ENCODE measurements around the gene DDAH1.

The DDAH1 gene

DNA sequence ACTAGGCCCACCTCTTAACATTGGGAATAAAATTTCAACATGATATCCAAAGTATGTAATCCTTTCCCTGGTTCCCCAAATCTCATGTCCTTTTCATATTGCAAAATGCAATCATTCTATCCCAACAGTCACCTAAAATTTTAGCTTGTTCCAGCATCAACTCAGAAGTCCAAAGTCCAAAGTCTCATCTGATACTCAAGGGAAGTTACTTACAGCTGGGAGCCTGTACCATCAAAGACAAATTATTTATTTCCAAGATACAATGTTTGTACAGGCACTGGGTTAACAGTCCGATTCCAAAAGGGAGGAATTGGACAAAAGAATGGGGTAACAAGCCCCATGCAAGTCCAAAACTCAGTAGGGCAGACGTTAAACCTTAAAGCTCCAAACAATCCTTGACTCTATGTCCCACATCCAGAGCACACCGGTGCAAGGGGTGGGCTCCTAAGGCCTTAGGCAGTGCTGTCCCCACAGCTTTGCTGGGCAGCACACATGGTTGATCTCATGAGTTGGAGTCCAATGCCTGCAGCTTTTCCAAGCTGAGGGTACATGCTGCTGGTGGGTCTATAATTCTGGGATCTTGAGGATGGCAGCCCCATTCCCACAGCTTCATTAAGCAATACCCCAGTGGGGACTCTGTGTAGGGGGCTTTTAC lies 78.8 kb downstream of the DDAH1 start:
- no peak for DNase-seq

GRCh38 chr1:85379203-85380136 lies 85.5 kb downstream of the DDAH1 start:
- no peak for DNase-seq

GRCh38 chr1:85378534-85378933 lies 86.4 kb downstream of the DDAH1 start:
- no peak for DNase-seq

GRCh38 chr1:85376356-85376755 lies 88.6 kb downstream of the DDAH1 start:
- DNase-seq: no peak

GRCh38 chr1:85375493-85375892 lies 89.5 kb downstream of the DDAH1 start:
- no peak for DNase-seq

DNA sequence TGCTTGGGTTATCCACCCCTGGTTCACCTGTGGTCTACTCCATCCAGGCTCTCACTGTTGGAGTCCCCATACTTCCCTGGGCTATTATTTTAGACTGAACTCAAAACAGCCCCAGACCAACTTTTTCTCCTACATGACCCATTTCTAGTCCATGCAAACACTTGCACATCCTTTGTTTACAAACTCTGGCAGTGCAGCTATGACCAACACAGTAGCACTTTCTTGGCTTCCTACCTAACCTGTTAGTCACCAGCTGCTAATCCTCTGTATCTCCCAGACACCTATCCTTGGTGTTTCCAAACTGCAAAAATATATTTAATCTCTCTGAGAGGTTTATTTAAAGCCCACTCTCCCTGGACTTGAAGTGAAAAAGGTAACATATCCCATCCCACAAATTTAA lies 90.8 kb downstream of the DDAH1 start:
- no peak for DNase-seq

DNA sequence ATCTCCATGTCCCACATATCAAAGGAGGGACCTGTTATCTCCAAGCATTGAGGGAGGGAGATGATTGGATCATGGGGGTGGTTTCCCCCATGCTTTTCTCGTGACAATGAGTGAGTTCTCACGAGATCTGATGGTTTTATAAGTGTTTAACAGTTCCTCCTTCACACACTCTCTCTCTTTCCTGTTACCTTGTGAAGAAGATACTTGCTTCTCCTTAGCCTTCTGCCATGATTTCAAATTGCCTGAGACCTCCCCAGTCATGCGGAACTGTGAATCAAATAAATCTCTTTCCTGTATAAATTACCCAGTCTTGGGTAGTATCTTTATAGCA lies 91.6 kb downstream of the DDAH1 start:
- no peak for DNase-seq

DNA sequence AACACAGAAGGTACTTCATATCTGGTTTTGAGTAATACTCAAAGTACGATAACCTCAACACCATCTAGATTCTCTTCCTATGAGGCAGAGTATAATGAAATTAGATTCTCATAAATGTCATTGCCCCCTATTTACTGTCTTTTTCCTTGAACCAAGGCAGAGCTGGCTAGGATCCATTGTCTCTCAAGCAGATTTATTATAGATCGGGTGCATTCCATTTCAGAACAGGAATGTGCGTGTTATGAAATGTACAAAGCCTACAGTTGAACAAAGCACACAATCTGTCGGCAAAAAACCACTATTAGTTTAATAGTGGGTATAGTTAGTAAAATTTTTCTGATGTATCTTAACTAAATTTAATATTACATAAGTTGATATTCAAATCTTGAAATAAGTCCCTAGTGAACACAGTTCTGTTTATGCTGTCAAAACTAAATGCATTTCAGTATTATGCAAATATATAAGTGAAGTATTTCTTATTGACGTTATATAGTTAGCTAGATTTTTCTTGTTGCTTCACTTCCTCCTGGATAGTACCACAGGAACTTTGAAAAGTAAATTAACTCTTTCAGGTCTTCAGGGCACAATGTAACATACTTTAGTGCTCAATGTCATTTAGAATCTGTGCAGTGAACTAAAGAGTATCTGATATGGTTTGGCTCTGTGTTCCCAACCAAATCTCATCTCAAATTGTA lies 92.1 kb downstream of the DDAH1 start:
- DNase-seq: no peak

DNA sequence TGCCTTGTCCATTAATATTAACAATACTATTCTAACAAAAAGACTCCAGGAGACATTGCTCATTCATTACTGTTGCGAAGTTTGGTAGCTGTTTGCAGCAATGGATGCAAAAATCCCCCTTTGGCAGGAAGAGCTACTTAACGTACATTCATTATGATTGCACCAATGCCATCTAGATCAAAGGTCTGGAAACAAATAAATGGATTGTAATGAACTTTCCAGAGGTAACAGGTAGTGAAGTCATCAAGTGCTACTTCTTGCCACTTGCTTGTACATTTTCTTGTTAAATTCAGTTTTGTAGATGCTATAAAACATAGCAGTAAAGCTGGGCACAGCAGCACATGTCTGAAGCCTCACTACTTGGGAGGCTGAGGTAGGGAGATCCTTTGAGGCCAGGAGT lies 93.9 kb downstream of the DDAH1 start:
- DNase-seq: no peak

- DNase-seq: no peak
These were observed 96.7 kb downstream of the DDAH1 start for GRCh38 chr1:85368073-85368770.

DNA sequence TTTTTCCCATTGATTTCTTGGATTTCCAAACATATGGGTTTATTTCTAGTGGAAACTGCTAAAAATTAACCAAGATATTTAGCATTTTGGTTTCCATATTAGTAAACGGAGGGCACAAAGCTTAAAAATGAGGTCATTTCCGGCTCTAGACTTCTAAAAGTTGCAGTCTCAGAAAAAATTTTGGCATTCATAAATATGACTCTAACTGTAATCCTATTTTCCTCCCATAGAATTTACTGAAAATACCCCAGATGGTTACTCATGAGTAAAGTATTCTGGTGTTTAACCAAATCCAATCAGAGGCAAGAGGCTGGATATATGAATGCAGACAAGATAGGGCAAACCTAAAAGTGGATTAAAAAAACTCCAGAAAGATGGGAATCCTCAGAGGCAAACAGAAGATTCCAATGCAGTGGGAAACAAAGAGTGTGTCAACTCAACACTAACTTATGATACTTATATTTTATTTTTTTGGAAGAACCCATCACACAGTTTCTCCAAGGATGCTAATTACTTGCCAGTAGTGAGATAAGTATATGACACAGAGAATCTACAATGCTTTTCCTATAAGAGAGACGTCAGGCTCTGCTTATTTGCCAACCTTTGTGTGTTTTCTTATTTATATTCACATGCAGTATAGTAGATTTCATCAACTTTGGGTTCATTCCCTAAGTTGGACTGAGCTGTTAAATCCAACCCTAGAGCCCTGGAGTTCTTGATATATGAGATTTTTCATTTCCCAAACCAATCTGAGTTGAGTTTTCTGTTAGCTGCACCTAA lies 98.4 kb downstream of the DDAH1 start:
- no peak for DNase-seq

GRCh38 chr1:85365851-85366250 lies 99.1 kb downstream of the DDAH1 start:
- DNase-seq: no peak

GRCh38 chr1:85363521-85363920 lies 101.4 kb downstream of the DDAH1 start:
- no peak for DNase-seq

DNA sequence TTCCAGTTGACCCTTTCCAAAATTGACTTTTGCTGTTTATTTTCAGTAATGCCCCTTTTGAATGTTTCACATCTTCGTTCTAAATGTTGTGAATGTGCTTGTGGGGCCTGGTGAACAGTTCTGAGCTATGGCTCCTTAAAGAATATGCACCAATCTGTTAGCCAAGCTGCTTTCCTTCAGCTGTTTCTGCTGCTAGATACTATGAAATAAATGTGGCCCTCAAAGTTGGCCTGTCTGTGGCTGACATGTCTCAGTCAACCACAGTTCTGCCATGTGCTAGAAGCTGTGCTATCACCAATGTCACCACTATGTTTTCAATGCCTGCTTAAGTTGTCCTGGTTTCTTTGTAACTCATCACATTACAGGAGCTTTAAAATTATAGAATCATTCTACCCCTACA lies 101.9 kb downstream of the DDAH1 start:
- no peak for DNase-seq

GRCh38 chr1:85361606-85362296 lies 103.2 kb downstream of the DDAH1 start:
- DNase-seq: no peak

DNA sequence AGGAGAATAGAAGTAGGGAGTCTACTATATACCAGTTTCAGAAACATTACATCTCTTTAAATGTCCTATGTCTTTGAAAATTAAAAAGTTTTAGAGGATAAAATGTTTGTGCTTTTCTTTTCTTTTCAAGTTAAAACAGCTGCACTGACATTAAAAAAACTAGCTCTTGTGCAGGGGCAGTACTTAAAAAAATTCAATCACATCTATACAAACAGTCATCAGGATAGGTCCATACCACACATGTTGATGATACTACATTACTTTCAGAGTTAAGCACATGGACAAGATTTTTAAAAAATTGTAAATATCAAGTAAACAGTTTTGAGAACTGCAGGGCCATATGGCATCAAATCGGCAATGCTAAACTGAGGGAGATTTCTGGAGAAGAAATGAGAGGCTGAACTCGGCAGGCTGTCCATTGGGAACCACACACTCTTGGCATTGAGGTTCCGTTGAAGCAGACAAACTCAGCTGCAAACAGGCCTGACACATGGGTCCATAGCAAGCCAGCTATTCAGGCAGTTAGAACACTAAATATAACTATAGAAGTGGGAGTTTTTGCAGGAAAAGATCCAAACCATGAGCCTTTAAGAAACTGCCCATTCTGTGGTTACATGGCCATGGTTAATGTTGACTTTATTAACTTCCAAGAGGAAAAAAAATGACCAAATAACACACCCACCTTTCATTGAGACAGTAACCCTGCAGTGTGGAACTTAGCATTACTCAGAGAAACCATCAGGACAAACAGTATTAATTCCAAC lies 104.0 kb downstream of the DDAH1 start:
- no peak for DNase-seq

GRCh38 chr1:85359874-85360721 lies 104.9 kb downstream of the DDAH1 start:
- no peak for DNase-seq

GRCh38 chr1:85358702-85359438 lies 106.1 kb downstream of the DDAH1 start:
- no peak for DNase-seq

GRCh38 chr1:85357817-85358216 lies 107.1 kb downstream of the DDAH1 start:
- DNase-seq: no peak
